SK-N-SH (cell line): Measurements from ENCODE around the gene CUX1. TPM values are rescaled to one million over a fixed set of nuclear protein-coding genes. Genes with fewer than 3 reads are reported as not detected.
A peak's percentile ranks its signal among the peaks of the same experiment; 100 is the strongest.

Source experiments
- CTCF ChIA-PET: fragments of 300-600, 350-600 bp; formaldehyde crosslinking; extraction: SDS; loops from one replicate; lab custom pipeline; 2021; lab: Yijun Ruan, JAX
- POLR2A ChIA-PET: fragments of 350-600 bp; sonication (Branson Sonifier 250); formaldehyde crosslinking; extraction: SDS; loops from one replicate; lab custom pipeline; 2020; ENCODE audit warnings: antibody characterized with exemption, inconsistent platforms; lab: Yijun Ruan, JAX
- DNase-seq: peaks from one replicate; pipeline ENCODE4 v3.0.0; 2012
- H2AFZ ChIP-seq: fragments of 200-600 bp; sonication (generic); 2 replicates; pipeline ENCODE4 v1.8.1; 2016; ENCODE audit warnings: antibody characterized with exemption, mild to moderate bottlenecking, low read depth
- H3F3A ChIP-seq: fragments of 200-600 bp; sonication (generic); replicated peaks from 2 replicates; pipeline ENCODE3; 2016; ENCODE audit warnings: antibody characterized with exemption, mild to moderate bottlenecking; ENCODE audit not compliant: insufficient read depth
- H3K27ac ChIP-seq, 2 experiments: fragments of 200-500 bp in 1 of 2; fragments of 200-600 bp in 1 of 2; sonication (Bioruptor generic) in 1 of 2; sonication (generic), shearing (Covaris generic) in 1 of 2; 2 replicates each; pipeline versions ENCODE4 v1.5.1 to v1.6.1; 2014 to 2016; ENCODE audit warnings: low read depth in 2 of 2, inconsistent platforms in 1 of 2, low read length in 1 of 2, mild to moderate bottlenecking in 1 of 2, mixed read lengths in 1 of 2
- H3K27me3 ChIP-seq: fragments of 200-600 bp; sonication (generic), shearing (Covaris generic); 2 replicates; pipeline ENCODE4 v1.6.1; 2016; ENCODE audit warnings: mixed run types; ENCODE audit not compliant: insufficient read depth
- H3K36me3 ChIP-seq, 2 experiments: fragments of 200-500 bp in 1 of 2; fragments of 200-600 bp in 1 of 2; sonication (Bioruptor generic) in 1 of 2; sonication (generic) in 1 of 2; replicated peaks in 1 of 2; 2 replicates each; pipeline versions ENCODE3 to v1.5.1; 2014 to 2016; ENCODE audit warnings: low read length in 1 of 2, mild to moderate bottlenecking in 1 of 2; ENCODE audit not compliant: insufficient read depth in 2 of 2, control insufficient read depth in 1 of 2
- H3K4me1 ChIP-seq, 2 experiments: fragments of 200-500 bp in 1 of 2; fragments of 200-600 bp in 1 of 2; sonication (Bioruptor generic) in 1 of 2; sonication (generic), shearing (Covaris generic) in 1 of 2; 2 replicates each; pipeline versions ENCODE4 v1.5.1 to v1.6.1; 2014 to 2016; ENCODE audit warnings: low read depth in 1 of 2, low read length in 1 of 2, mixed run types in 1 of 2; ENCODE audit not compliant: insufficient read depth in 2 of 2, control insufficient read depth in 1 of 2
- H3K4me2 ChIP-seq: fragments of 200-600 bp; sonication (generic), shearing (Covaris generic); 2 replicates; pipeline ENCODE4 v1.6.1; 2017; ENCODE audit warnings: mixed run types
- H3K4me3 ChIP-seq, 2 experiments: fragments of 200-500 bp in 1 of 2; fragments of 200-600 bp in 1 of 2; sonication (Bioruptor generic) in 1 of 2; sonication (generic), shearing (Covaris generic) in 1 of 2; 2 replicates each; pipeline versions ENCODE4 v1.5.1 to v1.8.1; 2014 to 2016; ENCODE audit warnings: low read depth in 2 of 2, inconsistent platforms in 1 of 2, low read length in 1 of 2, mild to moderate bottlenecking in 1 of 2, mixed read lengths in 1 of 2, moderate library complexity in 1 of 2
- H3K79me2 ChIP-seq: fragments of 200-600 bp; sonication (generic); 2 replicates; pipeline ENCODE4 v1.8.1; 2017; ENCODE audit warnings: mild to moderate bottlenecking; ENCODE audit not compliant: insufficient read depth
- H3K9ac ChIP-seq: fragments of 200-600 bp; sonication (generic); 2 replicates; pipeline ENCODE4 v1.6.1; 2017; ENCODE audit warnings: mixed run types
- H3K9me2 ChIP-seq: fragments of 200-600 bp; sonication (generic); 2 replicates; pipeline ENCODE4 v1.6.1; 2017; ENCODE audit warnings: mixed run types
- H3K9me3 ChIP-seq: fragments of 200-600 bp; sonication (generic); 2 replicates; pipeline ENCODE4 v1.6.1; 2017; ENCODE audit warnings: mixed run types, mild to moderate bottlenecking, moderate library complexity
- H4K20me1 ChIP-seq: fragments of 200-600 bp; sonication (generic); 2 replicates; pipeline ENCODE4 v1.6.1; 2017; ENCODE audit warnings: mild to moderate bottlenecking, mixed run types; ENCODE audit not compliant: insufficient read depth
- EP300 ChIP-seq, 2 experiments: IDR thresholded peaks; 2 replicates each; pipeline versions ENCODE4 v1.4.0 to v1.6.1; 2012; ENCODE audit warnings: borderline replicate concordance in 1 of 2, low read depth in 1 of 2, low read length in 1 of 2
- FOXJ3 ChIP-seq: sonication (generic); formaldehyde crosslinking; IDR thresholded peaks from 2 replicates; pipeline ENCODE4 v1.5.1; 2020; ENCODE audit warnings: mild to moderate bottlenecking, missing genetic modification reagents
- GABPA ChIP-seq: IDR thresholded peaks from 2 replicates; pipeline ENCODE4 v1.4.0; 2012; ENCODE audit warnings: low read depth, mild to moderate bottlenecking
- IRF3 ChIP-seq: fragments of 150-350 bp; IDR thresholded peaks from 2 replicates; pipeline ENCODE4 v1.6.1; 2016; ENCODE audit warnings: mild to moderate bottlenecking, low read depth, low read length
- JUND ChIP-seq: IDR thresholded peaks from 2 replicates; pipeline ENCODE4 v1.4.0; 2012
- MAX ChIP-seq: IDR thresholded peaks from 2 replicates; pipeline ENCODE4 v1.4.0; 2012; ENCODE audit warnings: low read depth
- NFIC ChIP-seq: IDR thresholded peaks from 2 replicates; pipeline ENCODE4 v1.4.0; 2012; ENCODE audit warnings: borderline replicate concordance
- NRF1 ChIP-seq: IDR thresholded peaks from 2 replicates; pipeline ENCODE4 v1.6.1; 2012; ENCODE audit warnings: low read depth, mild to moderate bottlenecking, low read length
- PBX3 ChIP-seq: IDR thresholded peaks from 2 replicates; pipeline ENCODE4; 2012
- POLR2AphosphoS5 ChIP-seq: IDR thresholded peaks from 2 replicates; pipeline ENCODE4 v1.6.1; 2012; ENCODE audit warnings: low read depth, low read length
- RAD21 ChIP-seq: IDR thresholded peaks from 2 replicates; pipeline ENCODE4 v1.6.1; 2012; ENCODE audit warnings: mild to moderate bottlenecking, low read length
- RCOR1 ChIP-seq: fragments of 150-350 bp; IDR thresholded peaks from 2 replicates; pipeline ENCODE4 v1.6.1; 2017; ENCODE audit warnings: antibody characterized with exemption, low read length
- RFX5 ChIP-seq: IDR thresholded peaks from 2 replicates; pipeline ENCODE4 v1.6.1; 2012; ENCODE audit warnings: mild to moderate bottlenecking, improper control_type of control experiment, low read length
- RXRA ChIP-seq: IDR thresholded peaks from 2 replicates; pipeline ENCODE4 v1.4.0; 2012; ENCODE audit warnings: low read depth, mild to moderate bottlenecking, borderline replicate concordance
- SMC3 ChIP-seq: IDR thresholded peaks from 2 replicates; pipeline ENCODE4 v1.6.1; 2012; ENCODE audit warnings: low read depth, low read length, improper control_type of control experiment
- TAF1 ChIP-seq: IDR thresholded peaks from 2 replicates; pipeline ENCODE4 v1.6.1; 2012; ENCODE audit warnings: low read depth, mild to moderate bottlenecking, low read length, moderate library complexity, borderline replicate concordance
- TEAD4 ChIP-seq: IDR thresholded peaks from 2 replicates; pipeline ENCODE4 v1.4.0; 2012; ENCODE audit warnings: mild to moderate bottlenecking, borderline replicate concordance; ENCODE audit not compliant: insufficient read depth
- USF1 ChIP-seq: IDR thresholded peaks from 2 replicates; pipeline ENCODE4 v1.4.0; 2012; ENCODE audit warnings: low read depth, borderline replicate concordance
- USF2 ChIP-seq: fragments of 150-350 bp; IDR thresholded peaks from 2 replicates; pipeline ENCODE4 v1.6.1; 2017; ENCODE audit warnings: antibody characterized with exemption, low read length, low read depth, borderline replicate concordance
- YY1 ChIP-seq: IDR thresholded peaks from 2 replicates; pipeline ENCODE4 v1.4.0; 2012; ENCODE audit warnings: low read depth, mild to moderate bottlenecking
- ZBTB33 ChIP-seq: IDR thresholded peaks from 2 replicates; pipeline ENCODE4 v1.4.0; 2012; ENCODE audit warnings: low read depth, borderline replicate concordance
- WGBS: methylation state at CpG from one replicate; pipeline ENCODE4 v1.1.6; 2017; ENCODE audit warnings: low lambda C conversion rate; 5-methylcytosine and 5-hydroxymethylcytosine counted together
- polyA plus RNA-seq, 3 experiments: library from polyadenylated mRNA; depleted of rRNA; stranded (reverse); fragments of >200 nt; gene quantifications; 2 replicates each; pipeline ENCODE4 v1.2.3, GENCODE V29; 2012

Gene CUX1
- polyA plus RNA-seq, 1 of the 3 experiments (the other 2 are of a cell fraction) = 68.6 TPM

GRCh38 chr7:101882005-101882421 is 64.6 kb downstream of the CUX1 start (continued):
- TF ChIP-seq MAX = no peak
- TF ChIP-seq USF2 = no peak
- no peak for TF ChIP-seq USF1

- WGBS = 24% methylated on average over 18 of the region's 18 CpGs
- peak overlapping the region; percentile 87 for H3K9ac ChIP-seq
- ChIA-PET POLR2A (no interaction called here), CTCF (interaction anchor here (0.8 to 1.9 kb wide), 10 partner anchors 8 to 354 kb away, joined by 3 to 7 read pairs (median 4); no protein-coding TSS in a partner anchor)
- peak overlapping the region in 1 of 2 experiments; percentile 29; a peak in 3 of 4 replicates for H3K4me3 ChIP-seq
- H3K79me2 ChIP-seq = peaks cover 84% of the 10 kb centered on the region
- peak overlapping the region; percentile 78 for H3K4me2 ChIP-seq
- no peaks in the 10 kb centered on the region for H3K9me2 ChIP-seq
- peaks cover 18% of the 10 kb centered on the region for H4K20me1 ChIP-seq
- peak; percentile 59 for DNase-seq
- H2AFZ ChIP-seq = no peak overlapping the region
- H3K4me1 ChIP-seq = peaks cover 20 to 39% of the 10 kb centered on the region in 2 experiments
- peaks cover 33% of the 10 kb centered on the region for H3F3A ChIP-seq
- no peaks in the 10 kb centered on the region for H3K9me3 ChIP-seq
- no peaks in the 10 kb centered on the region for H3K36me3 ChIP-seq
- no peaks in the 10 kb centered on the region for H3K27me3 ChIP-seq
- peak overlapping the region; percentile 43 to 100 for H3K27ac ChIP-seq
- TF ChIP-seq RAD21 = peak; percentile 45; the same call in 1 of the 2 replicates
- TF ChIP-seq YY1 = 0 out of 2 replicates have a peak, but pooled peaks have one; percentile 24
- TF ChIP-seq FOXJ3 (CRISPR knock-in tag) = no peak
- peak; percentile 70; the same call in 1 of the 2 replicates for TF ChIP-seq POLR2AphosphoS5
- no peak for TF ChIP-seq RFX5
- TF ChIP-seq RXRA = peak; percentile 68; the same call in 1 of the 2 replicates
- peak; percentile 98 for TF ChIP-seq JUND
- peak; percentile 92 for TF ChIP-seq NFIC
- peak; percentile 17 for TF ChIP-seq SMC3
- peak; percentile 8; the same call in 1 of the 2 replicates for TF ChIP-seq GABPA
- peak; percentile 74 for TF ChIP-seq MAX
- peak; percentile 98 for TF ChIP-seq PBX3
- TF ChIP-seq IRF3 = no peak
- TF ChIP-seq USF2 = no peak
- TF ChIP-seq ZBTB33 = peak; percentile 58; the same call in 1 of the 2 replicates
- no peak for TF ChIP-seq RCOR1
- 0 out of 2 replicates have a peak, but pooled peaks have one; percentile 42 for TF ChIP-seq TAF1
- TF ChIP-seq EP300 (IDR thresholded peaks at IDR 0.05; ENCODE audit: borderline replicate concordance in 1 of 2, low read depth in 1 of 2, low read length in 1 of 2) = peak in 1 of 2 experiments; percentile 88; a peak in 2 of 4 replicates
- no peak for TF ChIP-seq NRF1
- TF ChIP-seq TEAD4 = peak; percentile 72
Measured at GRCh38 chr7:101882595-101883564, 65.5 kb downstream of the CUX1 start.
